Kidney epithelial cell (primary cell): ENCODE measurements around the gene ECE1. TPM values are rescaled to one million over a fixed set of nuclear protein-coding genes. Genes with fewer than 3 reads are reported as not detected.
"Not testable (repeated sequence)": the region's sequence is repeated elsewhere in the genome, so short reads cannot be mapped to it uniquely, and the experiment has no call there.

Source experiments
- DNase-seq: peaks from one replicate; pipeline ENCODE4 v3.0.0-alpha.2; 2010; ENCODE audit warnings: low read depth
- H3K27me3 ChIP-seq: 2 replicates; pipeline ENCODE4 v1.6.0; 2011; ENCODE audit warnings: low read length; ENCODE audit not compliant: control insufficient read depth, insufficient read depth
- H3K36me3 ChIP-seq: 2 replicates; pipeline ENCODE4 v1.5.1; 2011; ENCODE audit warnings: low read length; ENCODE audit not compliant: control insufficient read depth, insufficient read depth
- H3K4me3 ChIP-seq: 2 replicates; pipeline ENCODE4 v1.5.1; 2011; ENCODE audit warnings: low read depth, mild to moderate bottlenecking, control low read depth, low read length
- CTCF ChIP-seq: IDR thresholded peaks from 2 replicates; pipeline ENCODE4 v1.5.1; 2011; ENCODE audit warnings: mild to moderate bottlenecking, moderate library complexity, low read length, control low read depth, inconsistent platforms; ENCODE audit not compliant: insufficient read depth, poor library complexity, severe bottlenecking
- total RNA-seq: library from RNA; depleted of rRNA; stranded (reverse); fragments of >200 nt; gene quantifications from 2 replicates; pipeline ENCODE4 v1.2.3, GENCODE V29; 2015

Gene ECE1
- total RNA-seq, 1 donor from 2014 or later = 181 TPM

GRCh38 chr1:21185221-21185731 is 105.0 kb downstream of the ECE1 start:
- no peak for DNase-seq
- Histone ChIP-seq H3K36me3 (no peaks in the 10 kb centered on the region), H3K4me3 (no peak overlapping the region), H3K27me3 (no peaks in the 10 kb centered on the region)
- TF ChIP-seq CTCF = no peak

GRCh38 chr1:21184276-21184675 is 106.0 kb downstream of the ECE1 start:
- no peak for TF ChIP-seq CTCF
- DNase-seq = no peak
- Histone ChIP-seq H3K4me3 (no peak overlapping the region), H3K27me3 (no peaks in the 10 kb centered on the region), H3K36me3 (no peaks in the 10 kb centered on the region)

- DNase-seq = no peak
- Histone ChIP-seq H3K27me3 (no peaks in the 10 kb centered on the region), H3K4me3 (no peak overlapping the region), H3K36me3 (no peaks in the 10 kb centered on the region)
- TF ChIP-seq CTCF = no peak
Measured at GRCh38 chr1:21182181-21182731, 108.0 kb downstream of the ECE1 start.

GRCh38 chr1:21178271-21178670 is 112.0 kb downstream of the ECE1 start:
- DNase-seq, H3K36me3 ChIP-seq, H3K27me3 ChIP-seq, H3K4me3 ChIP-seq: not testable (repeated sequence)

- H3K36me3 ChIP-seq = no peaks in the 10 kb centered on the region
- H3K4me3 ChIP-seq = peak within 1 kb of the TSS; percentile 76
- peak; percentile 72 for DNase-seq
- H3K27me3 ChIP-seq = no peaks in the 10 kb centered on the region
- no peak for TF ChIP-seq CTCF
Measured at GRCh38 chr1:21176586-21177555, 113.4 kb downstream of the ECE1 start, which contains the start of gene EIF4G3. TSS of gene EIF4G3 (minus strand) at chr1:21176897. CDS start at chr1:21002742, 174,155 bp downstream.
